Ascending aorta (tissue), 2 donors: ENCODE measurements around the gene HSF2. TPM values are rescaled to one million over a fixed set of nuclear protein-coding genes. Genes with fewer than 3 reads are reported as not detected.

ENCODE experiments used
- DNase-seq, 2 donors: peaks; one replicate each; pipeline ENCODE4 v3.0.0-alpha.2; 2019; ENCODE audit warnings: low spot score in 2 of 2
- H3K27ac ChIP-seq, 2 donors: fragments of 200-600 bp; sonication (generic); one replicate each; pipeline ENCODE4 v1.5.1; 2016 to 2017; ENCODE audit warnings: mild to moderate bottlenecking in 1 of 2
- H3K27me3 ChIP-seq: fragments of 200-600 bp; sonication (generic); one replicate; pipeline ENCODE4 v1.5.1; 2017
- H3K36me3 ChIP-seq, 2 donors: fragments of 200-600 bp; sonication (generic); one replicate each; pipeline ENCODE4 v1.5.1; 2016
- H3K4me1 ChIP-seq, 2 donors: fragments of 200-600 bp; sonication (generic); one replicate each; pipeline ENCODE4 v1.5.1; 2016 to 2017; ENCODE audit warnings: mild to moderate bottlenecking in 1 of 2
- H3K4me3 ChIP-seq, 2 donors: fragments of 200-600 bp; sonication (generic); one replicate each; pipeline ENCODE4 v1.5.1; 2016 to 2017; ENCODE audit warnings: mild to moderate bottlenecking in 1 of 2
- H3K9me3 ChIP-seq, 2 donors: fragments of 200-600 bp; sonication (generic); one replicate each; pipeline ENCODE4 v1.5.1; 2016
- CTCF ChIP-seq, 3 experiments: fragments of 200-600 bp in 2 of 3; fragments of 450-650 bp in 1 of 3; sonication (generic) in 2 of 3; IDR thresholded peaks; one replicate each; pipeline ENCODE4 v1.5.1; 2016 to 2019; ENCODE audit warnings: antibody characterized with exemption in 3 of 3, mild to moderate bottlenecking in 1 of 3, moderate library complexity in 1 of 3
- intact Hi-C: fragments of 100-400 bp; cut with DNase I; formaldehyde crosslinking; loops from one replicate; pipeline ENCODE4 v1.15.1; 2023
- total RNA-seq: library from RNA; depleted of rRNA; stranded (reverse); fragments of >200 nt; gene quantifications from one replicate; pipeline ENCODE4 v1.1.0, GENCODE V29; 2016

Gene HSF2
- total RNA-seq = 26.1 TPM

GRCh38 chr6:122399348-122400120 is at the start of gene HSF2:
Gene HSF2, plus strand, starts transcription at chr6:122399652. Its CDS starts 86 bp downstream, at chr6:122399738.
- peak in 2 of 3 experiments; percentile 29 to 41 for TF ChIP-seq CTCF (IDR thresholded peaks at IDR 0.05)
- intact Hi-C loops = loop anchor here (1.0 to 10.0 kb wide), 3 partner anchors 72 to 1065 kb away; partner anchors contain the start of genes GJA1, SERINC1 and TBC1D32

GRCh38 chr6:122352981-122353664 is 46.3 kb upstream of the HSF2 start:
- Histone ChIP-seq H3K36me3 (no peaks in the 10 kb centered on the region), H3K27ac (no peak overlapping the region), H3K4me1 (no peaks in the 10 kb centered on the region), H3K27me3 (no peaks in the 10 kb centered on the region), H3K4me3 (no peak overlapping the region), H3K9me3 (no peaks in the 10 kb centered on the region)
- no peak for DNase-seq
- intact Hi-C loops = no loop called here
- TF ChIP-seq CTCF (IDR thresholded peaks at IDR 0.05) = no peak

More at GRCh38 chr6:122399348-122400120, at the start of gene HSF2:
- DNase-seq = peak; percentile 92 to 98
- Histone ChIP-seq H3K4me1 (peaks cover 0 to 2% of the 10 kb centered on the region in 2 donors), H3K4me3 (peak within 1 kb of the TSS; percentile 84 to 99), H3K36me3 (no peaks in the 10 kb centered on the region), H3K27me3 (no peaks in the 10 kb centered on the region), H3K9me3 (no peaks in the 10 kb centered on the region), H3K27ac (peak within 1 kb of the TSS; percentile 77)

GRCh38 chr6:122360809-122361208 is 38.6 kb upstream of the HSF2 start:
- no peaks in the 10 kb centered on the region for H3K36me3 ChIP-seq
- DNase-seq = no peak
- no peaks in the 10 kb centered on the region for H3K27me3 ChIP-seq
- H3K9me3 ChIP-seq = no peaks in the 10 kb centered on the region
- TF ChIP-seq CTCF (IDR thresholded peaks at IDR 0.05) = no peak
- H3K27ac ChIP-seq = no peak overlapping the region
- no peaks in the 10 kb centered on the region for H3K4me1 ChIP-seq
- H3K4me3 ChIP-seq = no peak overlapping the region
- intact Hi-C loops = no loop called here

- Histone ChIP-seq H3K36me3 (no peaks in the 10 kb centered on the region), H3K27me3 (no peaks in the 10 kb centered on the region), H3K4me3 (no peak overlapping the region), H3K9me3 (no peaks in the 10 kb centered on the region), H3K27ac (no peak overlapping the region), H3K4me1 (no peaks in the 10 kb centered on the region)
- intact Hi-C loops = no loop called here
- no peak for TF ChIP-seq CTCF (IDR thresholded peaks at IDR 0.05)
- DNase-seq = no peak
These were observed 38.0 kb upstream of the HSF2 start for GRCh38 chr6:122361314-122361979.

DNA sequence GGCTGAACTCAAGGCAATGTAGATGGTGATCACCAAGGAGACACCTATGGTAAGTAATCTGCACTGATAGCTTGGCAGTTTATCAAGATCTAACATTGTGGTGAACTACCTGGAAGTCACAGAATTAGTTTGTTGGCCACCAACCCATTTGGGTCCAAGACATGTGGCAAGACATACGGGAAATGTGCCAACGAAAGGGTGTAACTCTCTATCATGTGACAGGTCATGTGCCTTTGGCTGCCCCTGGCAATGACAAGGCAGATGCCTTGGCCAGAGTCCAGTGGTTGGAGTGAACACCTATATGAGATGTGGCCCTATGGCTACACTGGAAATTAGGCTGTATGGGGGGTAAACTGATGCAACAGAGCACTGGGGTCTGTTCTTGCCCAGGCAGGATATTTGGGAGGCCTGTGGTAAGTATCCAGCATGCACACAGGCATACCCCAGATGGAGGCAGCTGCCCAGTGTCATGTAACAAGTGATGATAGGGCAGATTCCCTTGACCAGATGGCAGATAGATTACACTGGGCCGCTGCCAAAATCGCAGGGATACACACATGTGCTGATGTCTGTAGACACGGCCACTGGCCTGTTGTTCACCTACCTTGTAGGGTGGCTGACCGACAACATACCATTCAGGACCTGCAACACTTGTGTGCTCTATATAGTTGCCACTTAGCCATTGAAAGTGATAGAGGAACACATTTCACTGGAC is 35.5 kb upstream of the HSF2 start:
- Histone ChIP-seq H3K4me3 (no peak overlapping the region), H3K27ac (no peak overlapping the region), H3K9me3 (no peaks in the 10 kb centered on the region), H3K36me3 (no peaks in the 10 kb centered on the region), H3K4me1 (no peaks in the 10 kb centered on the region), H3K27me3 (no peaks in the 10 kb centered on the region)
- intact Hi-C loops = no loop called here
- no peak for TF ChIP-seq CTCF (IDR thresholded peaks at IDR 0.05)
- DNase-seq = no peak
